K562 (cell line): ENCODE data around the gene PRR14. TPM values are rescaled to one million over a fixed set of nuclear protein-coding genes. Genes with fewer than 3 reads are reported as not detected.

Experiments
- GTF2E2 ChIP-seq: fragments of 200-800 bp; sonication (Bioruptor generic); IDR thresholded peaks from 2 replicates; pipeline ENCODE4 v1.6.1; 2016; ENCODE audit warnings: missing genetic modification characterization, missing compliant biosample characterization
- JUN ChIP-seq, 2 experiments: sonication (generic) in 1 of 2; formaldehyde crosslinking in 1 of 2; IDR thresholded peaks; 2 replicates each; pipeline versions ENCODE4 v1.6.1 to v1.8.0; 2012 to 2022; ENCODE audit warnings: borderline replicate concordance in 2 of 2, mild to moderate bottlenecking in 2 of 2, improper control_type of control experiment in 1 of 2, low read depth in 1 of 2, low read length in 1 of 2, missing genetic modification reagents in 1 of 2
- NEUROD1 ChIP-seq: fragments of 150-350 bp; IDR thresholded peaks from 2 replicates; pipeline ENCODE4 v1.6.1; 2014; ENCODE audit warnings: borderline replicate concordance, low read length, low read depth; ENCODE audit not compliant: partially characterized antibody
- POLR2G ChIP-seq: fragments of 200-400 bp; formaldehyde crosslinking; IDR thresholded peaks from 2 replicates; pipeline ENCODE4 v1.6.1; 2017; ENCODE audit warnings: low read depth, mild to moderate bottlenecking, antibody characterized with exemption, low read length, moderate library complexity
- PTRF ChIP-seq: fragments of 450-650 bp; IDR thresholded peaks from 2 replicates; pipeline ENCODE4 v1.6.1; 2016; ENCODE audit warnings: mild to moderate bottlenecking, missing genetic modification characterization, missing compliant biosample characterization
- RFX1 ChIP-seq: fragments of 450-650 bp; IDR thresholded peaks from 2 replicates; pipeline ENCODE4 v1.6.1; 2016; ENCODE audit warnings: mild to moderate bottlenecking, moderate library complexity
- TCF7 ChIP-seq: sonication (generic); IDR thresholded peaks from 2 replicates; pipeline ENCODE4 v1.6.1; 2016; ENCODE audit warnings: antibody characterized with exemption, borderline replicate concordance
- TEAD4 ChIP-seq, 2 experiments: sonication (generic) in 1 of 2; formaldehyde crosslinking in 1 of 2; IDR thresholded peaks; 2 replicates each; pipeline versions ENCODE4 v1.6.1 to v1.8.0; 2012 to 2022; ENCODE audit warnings: borderline replicate concordance in 1 of 2, inconsistent platforms in 1 of 2, low read length in 1 of 2, mild to moderate bottlenecking in 1 of 2, missing genetic modification reagents in 1 of 2
- ZNF134 ChIP-seq: fragments of 250-450 bp; sonication (Bioruptor Pico); conservative IDR thresholded peaks from 2 replicates; pipeline ENCODE4 v1.4.0; 2020
- ZNF354B ChIP-seq: fragments of 250-450 bp; sonication (Bioruptor Pico); IDR thresholded peaks from 2 replicates; pipeline ENCODE4 v1.4.0; 2020
- ZNF740 ChIP-seq, 3 experiments: fragments of 200-800 bp in 1 of 3; sonication (Bioruptor generic) in 1 of 3; sonication (generic) in 1 of 3; formaldehyde crosslinking in 1 of 3; IDR thresholded peaks; 2 replicates each; pipeline versions ENCODE4 v1.6.1 to v1.8.0; 2016 to 2022; ENCODE audit warnings: mild to moderate bottlenecking in 2 of 3, missing compliant biosample characterization in 2 of 3, missing genetic modification characterization in 2 of 3, missing genetic modification reagents in 1 of 3
- polyA plus RNA-seq, 8 experiments: library from polyadenylated mRNA; depleted of rRNA in 4 of 8; stranded (reverse) in 5 of 8; unstranded in 3 of 8; fragments of >200 nt; fragmentation: Nextera tagmentation in 2 of 8; fragmentation: Illumina TruSeq in 1 of 8; extraction: Ambion mirVana in 2 of 8; extraction: Trizol in 1 of 8; gene quantifications; 2 replicates each; pipeline versions ENCODE4 v1.2.1 to v1.2.3, GENCODE V29; 2011 to 2014; ENCODE audit warnings: inconsistent platforms in 1 of 8, missing spikeins in 1 of 8
- total RNA-seq, 7 experiments: library from RNA; depleted of rRNA in 6 of 7; stranded (reverse); fragments of >200 nt in 6 of 7; fragmentation: Illumina TruSeq in 2 of 7; extraction: Trizol in 2 of 7; gene quantifications; 2 replicates each; pipeline versions ENCODE4 v1.2.1 to v1.2.3, GENCODE V29; 2011 to 2021; ENCODE audit warnings: low replicate concordance in 1 of 7
- TF ChIP-seq, protein P1 (sequence below): fragments of 150-350 bp; IDR thresholded peaks from 2 replicates; pipeline ENCODE4 v1.6.1; 2014; ENCODE audit warnings: low read depth, mild to moderate bottlenecking, low read length, borderline replicate concordance
- TF ChIP-seq, protein P2 (sequence below): fragments of 200-800 bp; sonication (Bioruptor generic); IDR thresholded peaks from 2 replicates; pipeline ENCODE4 v1.6.1; 2016; ENCODE audit warnings: missing genetic modification characterization, missing compliant biosample characterization

Gene PRR14
- total and polyA plus RNA-seq, 9 of the 15 experiments (the other 6 are each of a cell fraction or from before 2014, with no cell fraction given), result 2.2 to 63.1 (median 11.5) TPM

DNA sequence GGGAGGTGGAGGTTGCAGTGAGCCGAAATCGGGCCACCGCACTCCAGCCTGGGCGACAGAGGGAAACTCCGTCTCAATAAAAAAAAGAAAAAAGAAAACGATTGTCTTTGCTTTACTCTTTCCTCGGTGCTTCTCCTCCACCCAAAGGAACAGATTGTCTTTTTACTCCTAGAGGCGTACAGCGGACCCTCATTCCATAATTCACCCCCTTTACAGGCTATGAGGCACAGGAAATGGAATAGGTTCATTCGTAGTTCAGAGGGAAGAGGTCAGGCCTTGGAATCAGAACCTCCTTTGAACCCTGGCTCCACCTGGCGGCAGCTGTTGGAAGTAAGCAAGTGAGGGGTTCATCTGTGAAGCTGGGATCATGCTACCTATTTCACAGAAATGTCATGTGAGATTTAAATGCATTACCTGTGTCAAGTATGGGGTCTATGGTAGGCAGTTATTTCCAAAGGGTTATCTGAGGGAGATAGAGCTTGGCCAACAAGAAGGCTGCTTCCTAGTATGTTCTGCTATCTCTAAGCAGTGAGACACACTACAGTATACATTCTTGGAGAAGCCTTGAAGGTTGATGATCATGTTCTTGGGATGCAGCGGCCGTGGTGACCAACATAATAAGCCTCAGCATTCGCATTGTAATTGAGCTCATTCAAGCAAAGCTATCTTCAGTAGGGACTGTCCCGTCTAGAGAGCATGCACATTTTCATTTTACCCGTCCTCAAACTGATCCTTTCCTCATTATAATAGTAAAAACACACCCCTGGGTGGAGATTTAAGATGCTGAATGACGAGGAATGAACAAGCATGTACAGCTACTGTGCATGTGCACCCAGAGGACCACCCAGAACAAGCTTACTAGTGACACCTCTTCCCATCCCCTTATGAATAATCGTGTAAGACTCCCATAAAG lies 21.9 kb upstream of the PRR14 start (continued):
- TF ChIP-seq ZNF740 (CRISPR knock-in tag; IDR thresholded peaks at IDR 0.05) (no peak), ZNF740 (tag; IDR thresholded peaks at IDR 0.05) (no peak), PTRF (tag) (no peak), TEAD4 (IDR thresholded peaks at IDR 0.05; ENCODE audit: low read length) (no peak), TEAD4 (CRISPR knock-in tag; IDR thresholded peaks at IDR 0.05; ENCODE audit: borderline replicate concordance) (no peak), ZNF134 (no peak), POLR2G (no peak), JUN (IDR thresholded peaks at IDR 0.05; ENCODE audit: borderline replicate concordance, low read depth, low read length) (0 out of 2 replicates have a peak, but pooled peaks have one; percentile 45), JUN (CRISPR knock-in tag; IDR thresholded peaks at IDR 0.05; ENCODE audit: borderline replicate concordance) (no peak), TCF7 (peak; percentile 69; the same call in 1 of the 2 replicates), GTF2E2 (tag) (no peak), ZNF354B (CRISPR knock-in tag) (no peak), NEUROD1 (peak; percentile 20), RFX1 (no peak)
- TF ChIP-seq, protein P1, sequence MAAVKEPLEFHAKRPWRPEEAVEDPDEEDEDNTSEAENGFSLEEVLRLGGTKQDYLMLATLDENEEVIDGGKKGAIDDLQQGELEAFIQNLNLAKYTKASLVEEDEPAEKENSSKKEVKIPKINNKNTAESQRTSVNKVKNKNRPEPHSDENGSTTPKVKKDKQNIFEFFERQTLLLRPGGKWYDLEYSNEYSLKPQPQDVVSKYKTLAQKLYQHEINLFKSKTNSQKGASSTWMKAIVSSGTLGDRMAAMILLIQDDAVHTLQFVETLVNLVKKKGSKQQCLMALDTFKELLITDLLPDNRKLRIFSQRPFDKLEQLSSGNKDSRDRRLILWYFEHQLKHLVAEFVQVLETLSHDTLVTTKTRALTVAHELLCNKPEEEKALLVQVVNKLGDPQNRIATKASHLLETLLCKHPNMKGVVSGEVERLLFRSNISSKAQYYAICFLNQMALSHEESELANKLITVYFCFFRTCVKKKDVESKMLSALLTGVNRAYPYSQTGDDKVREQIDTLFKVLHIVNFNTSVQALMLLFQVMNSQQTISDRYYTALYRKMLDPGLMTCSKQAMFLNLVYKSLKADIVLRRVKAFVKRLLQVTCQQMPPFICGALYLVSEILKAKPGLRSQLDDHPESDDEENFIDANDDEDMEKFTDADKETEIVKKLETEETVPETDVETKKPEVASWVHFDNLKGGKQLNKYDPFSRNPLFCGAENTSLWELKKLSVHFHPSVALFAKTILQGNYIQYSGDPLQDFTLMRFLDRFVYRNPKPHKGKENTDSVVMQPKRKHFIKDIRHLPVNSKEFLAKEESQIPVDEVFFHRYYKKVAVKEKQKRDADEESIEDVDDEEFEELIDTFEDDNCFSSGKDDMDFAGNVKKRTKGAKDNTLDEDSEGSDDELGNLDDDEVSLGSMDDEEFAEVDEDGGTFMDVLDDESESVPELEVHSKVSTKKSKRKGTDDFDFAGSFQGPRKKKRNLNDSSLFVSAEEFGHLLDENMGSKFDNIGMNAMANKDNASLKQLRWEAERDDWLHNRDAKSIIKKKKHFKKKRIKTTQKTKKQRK, result no peak
- TF ChIP-seq, protein P2, sequence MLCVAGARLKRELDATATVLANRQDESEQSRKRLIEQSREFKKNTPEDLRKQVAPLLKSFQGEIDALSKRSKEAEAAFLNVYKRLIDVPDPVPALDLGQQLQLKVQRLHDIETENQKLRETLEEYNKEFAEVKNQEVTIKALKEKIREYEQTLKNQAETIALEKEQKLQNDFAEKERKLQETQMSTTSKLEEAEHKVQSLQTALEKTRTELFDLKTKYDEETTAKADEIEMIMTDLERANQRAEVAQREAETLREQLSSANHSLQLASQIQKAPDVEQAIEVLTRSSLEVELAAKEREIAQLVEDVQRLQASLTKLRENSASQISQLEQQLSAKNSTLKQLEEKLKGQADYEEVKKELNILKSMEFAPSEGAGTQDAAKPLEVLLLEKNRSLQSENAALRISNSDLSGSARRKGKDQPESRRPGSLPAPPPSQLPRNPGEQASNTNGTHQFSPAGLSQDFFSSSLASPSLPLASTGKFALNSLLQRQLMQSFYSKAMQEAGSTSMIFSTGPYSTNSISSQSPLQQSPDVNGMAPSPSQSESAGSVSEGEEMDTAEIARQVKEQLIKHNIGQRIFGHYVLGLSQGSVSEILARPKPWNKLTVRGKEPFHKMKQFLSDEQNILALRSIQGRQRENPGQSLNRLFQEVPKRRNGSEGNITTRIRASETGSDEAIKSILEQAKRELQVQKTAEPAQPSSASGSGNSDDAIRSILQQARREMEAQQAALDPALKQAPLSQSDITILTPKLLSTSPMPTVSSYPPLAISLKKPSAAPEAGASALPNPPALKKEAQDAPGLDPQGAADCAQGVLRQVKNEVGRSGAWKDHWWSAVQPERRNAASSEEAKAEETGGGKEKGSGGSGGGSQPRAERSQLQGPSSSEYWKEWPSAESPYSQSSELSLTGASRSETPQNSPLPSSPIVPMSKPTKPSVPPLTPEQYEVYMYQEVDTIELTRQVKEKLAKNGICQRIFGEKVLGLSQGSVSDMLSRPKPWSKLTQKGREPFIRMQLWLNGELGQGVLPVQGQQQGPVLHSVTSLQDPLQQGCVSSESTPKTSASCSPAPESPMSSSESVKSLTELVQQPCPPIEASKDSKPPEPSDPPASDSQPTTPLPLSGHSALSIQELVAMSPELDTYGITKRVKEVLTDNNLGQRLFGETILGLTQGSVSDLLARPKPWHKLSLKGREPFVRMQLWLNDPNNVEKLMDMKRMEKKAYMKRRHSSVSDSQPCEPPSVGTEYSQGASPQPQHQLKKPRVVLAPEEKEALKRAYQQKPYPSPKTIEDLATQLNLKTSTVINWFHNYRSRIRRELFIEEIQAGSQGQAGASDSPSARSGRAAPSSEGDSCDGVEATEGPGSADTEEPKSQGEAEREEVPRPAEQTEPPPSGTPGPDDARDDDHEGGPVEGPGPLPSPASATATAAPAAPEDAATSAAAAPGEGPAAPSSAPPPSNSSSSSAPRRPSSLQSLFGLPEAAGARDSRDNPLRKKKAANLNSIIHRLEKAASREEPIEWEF (CRISPR knock-in tag), result no peak
